GM23338 (cell line): ENCODE data around the gene TUFT1. TPM values are rescaled to one million over a fixed set of nuclear protein-coding genes. Genes with fewer than 3 reads are reported as not detected.

Experiments used
- ATAC-seq: fragments of 200-7000 bp; cut with Tn5 transposase; 3 replicates; pipeline ENCODE4 v1.9.1; 2020
- DNase-seq: peaks from one replicate; pipeline ENCODE4 v3.0.0-alpha.2; 2015; ENCODE audit warnings: low spot score
- H2AFZ ChIP-seq: fragments of 200-600 bp; sonication (generic); 2 replicates; pipeline ENCODE4 v1.8.0; 2016; ENCODE audit warnings: antibody characterized with exemption, mild to moderate bottlenecking, moderate library complexity
- H3F3A ChIP-seq: fragments of 200-600 bp; sonication (generic); replicated peaks from 2 replicates; pipeline ENCODE4 v1.8.0; 2017; ENCODE audit warnings: antibody characterized with exemption, mixed run types, low read depth
- H3K27ac ChIP-seq: fragments of 200-600 bp; sonication (generic); 2 replicates; pipeline ENCODE4 v1.6.1; 2016; ENCODE audit warnings: low read depth
- H3K27me3 ChIP-seq: fragments of 200-600 bp; sonication (generic); 2 replicates; pipeline ENCODE4 v1.8.0; 2016; ENCODE audit warnings: mild to moderate bottlenecking, mixed run types, moderate library complexity; ENCODE audit not compliant: insufficient read depth
- H3K36me3 ChIP-seq: fragments of 200-600 bp; sonication (generic); 2 replicates; pipeline ENCODE4 v1.8.0; 2016; ENCODE audit warnings: mild to moderate bottlenecking; ENCODE audit not compliant: insufficient read depth
- H3K4me1 ChIP-seq: fragments of 200-600 bp; sonication (generic); 2 replicates; pipeline ENCODE4 v1.8.0; 2016; ENCODE audit warnings: mild to moderate bottlenecking, moderate library complexity; ENCODE audit not compliant: insufficient read depth
- H3K4me2 ChIP-seq: fragments of 200-600 bp; sonication (generic); 2 replicates; pipeline ENCODE4 v1.7.1; 2017; ENCODE audit warnings: mixed run types
- H3K4me3 ChIP-seq: fragments of 200-600 bp; sonication (generic); 2 replicates; pipeline ENCODE4 v1.6.1; 2016; ENCODE audit warnings: mixed run types
- H3K79me2 ChIP-seq: fragments of 200-600 bp; sonication (generic); replicated peaks from 2 replicates; pipeline ENCODE4 v1.8.0; 2017; ENCODE audit warnings: mild to moderate bottlenecking; ENCODE audit not compliant: insufficient read depth
- H3K9me2 ChIP-seq: fragments of 200-600 bp; sonication (generic); 2 replicates; pipeline ENCODE4 v1.8.0; 2017; ENCODE audit not compliant: insufficient read depth
- H4K20me1 ChIP-seq: fragments of 200-600 bp; sonication (generic); replicated peaks from 2 replicates; pipeline ENCODE4 v1.8.0; 2017; ENCODE audit warnings: mild to moderate bottlenecking; ENCODE audit not compliant: insufficient read depth
- H3K27ac Mint-ChIP-seq: 2 replicates; pipeline ENCODE4 v1.8.0; 2020; ENCODE audit warnings: inconsistent platforms, mild to moderate bottlenecking, moderate library complexity, mixed read lengths
- H3K27me3 Mint-ChIP-seq: 3 replicates; pipeline ENCODE4 v1.8.0; 2022; ENCODE audit warnings: low read depth, mild to moderate bottlenecking, moderate library complexity, mixed read lengths, inconsistent platforms; ENCODE audit not compliant: insufficient read depth, poor library complexity
- H3K36me3 Mint-ChIP-seq: 3 replicates; pipeline ENCODE4 v1.8.0; 2021; ENCODE audit warnings: low read depth, mild to moderate bottlenecking, inconsistent platforms, moderate library complexity, mixed read lengths
- H3K4me1 Mint-ChIP-seq: 3 replicates; pipeline ENCODE4 v1.8.0; 2020; ENCODE audit warnings: mild to moderate bottlenecking, inconsistent platforms, mixed read lengths
- H3K4me3 Mint-ChIP-seq: 3 replicates; pipeline ENCODE4 v1.8.0; 2021; ENCODE audit warnings: moderate library complexity, mild to moderate bottlenecking, inconsistent platforms, mixed read lengths
- H3K9me3 Mint-ChIP-seq: 3 replicates; pipeline ENCODE4 v1.8.0; 2020; ENCODE audit warnings: moderate library complexity, mild to moderate bottlenecking, inconsistent platforms, mixed read lengths
- CREB1 ChIP-seq: fragments of 250-450 bp; sonication (Bioruptor Pico); IDR thresholded peaks from 2 replicates; pipeline ENCODE4 v1.5.0; 2020; ENCODE audit warnings: low read depth, mild to moderate bottlenecking, moderate library complexity
- EZH2phosphoT487 ChIP-seq: fragments of 200-600 bp; sonication (generic); IDR thresholded peaks from one replicate; pipeline ENCODE4 v1.8.1; 2018; ENCODE audit warnings: antibody characterized with exemption; ENCODE audit not compliant: unreplicated experiment
- NANOG ChIP-seq: IDR thresholded peaks from 2 replicates; pipeline ENCODE4 v1.6.1; 2016; ENCODE audit warnings: antibody characterized with exemption, borderline replicate concordance
- polyA plus RNA-seq: library from polyadenylated mRNA; unstranded; fragments of >200 nt; fragmentation: Nextera tagmentation; extraction: Ambion mirVana; gene quantifications from 2 replicates; pipeline ENCODE4 v1.2.1, GENCODE V29; 2016
- total RNA-seq: library from RNA; depleted of rRNA; stranded (reverse); fragments of >200 nt; shearing (Covaris generic); gene quantifications from 2 replicates; pipeline ENCODE4 v1.2.3, GENCODE V29; 2014
- TF ChIP-seq, protein P1 (sequence below): fragments of 250-450 bp; sonication (Bioruptor Pico); IDR thresholded peaks from 2 replicates; pipeline ENCODE4 v1.5.0; 2020; ENCODE audit warnings: mild to moderate bottlenecking, moderate library complexity

The TUFT1 gene
- total and polyA plus RNA-seq, 2 experiments from 2014 or later, result 6.0 to 11.9 TPM

DNA sequence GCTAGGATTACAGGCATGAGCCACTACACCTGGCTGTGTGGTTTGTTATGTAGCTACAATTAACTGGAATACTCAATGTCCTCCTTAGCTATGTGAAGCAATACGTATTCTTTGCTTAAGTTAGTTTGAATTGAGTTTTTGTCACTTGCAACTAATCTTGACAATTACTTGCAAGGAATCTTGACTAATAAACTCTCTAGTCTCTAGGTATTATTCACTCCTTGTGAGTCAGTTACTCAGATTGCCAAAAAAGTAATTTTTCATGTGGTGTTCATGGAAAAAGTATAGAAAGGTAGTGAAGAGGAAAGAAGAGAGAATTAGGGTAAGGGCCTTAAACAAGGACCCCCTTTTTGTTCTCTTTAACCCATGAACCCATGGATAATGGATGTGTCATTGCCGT lies 64.2 kb downstream of the TUFT1 start (continued):
- TF ChIP-seq, protein P1, sequence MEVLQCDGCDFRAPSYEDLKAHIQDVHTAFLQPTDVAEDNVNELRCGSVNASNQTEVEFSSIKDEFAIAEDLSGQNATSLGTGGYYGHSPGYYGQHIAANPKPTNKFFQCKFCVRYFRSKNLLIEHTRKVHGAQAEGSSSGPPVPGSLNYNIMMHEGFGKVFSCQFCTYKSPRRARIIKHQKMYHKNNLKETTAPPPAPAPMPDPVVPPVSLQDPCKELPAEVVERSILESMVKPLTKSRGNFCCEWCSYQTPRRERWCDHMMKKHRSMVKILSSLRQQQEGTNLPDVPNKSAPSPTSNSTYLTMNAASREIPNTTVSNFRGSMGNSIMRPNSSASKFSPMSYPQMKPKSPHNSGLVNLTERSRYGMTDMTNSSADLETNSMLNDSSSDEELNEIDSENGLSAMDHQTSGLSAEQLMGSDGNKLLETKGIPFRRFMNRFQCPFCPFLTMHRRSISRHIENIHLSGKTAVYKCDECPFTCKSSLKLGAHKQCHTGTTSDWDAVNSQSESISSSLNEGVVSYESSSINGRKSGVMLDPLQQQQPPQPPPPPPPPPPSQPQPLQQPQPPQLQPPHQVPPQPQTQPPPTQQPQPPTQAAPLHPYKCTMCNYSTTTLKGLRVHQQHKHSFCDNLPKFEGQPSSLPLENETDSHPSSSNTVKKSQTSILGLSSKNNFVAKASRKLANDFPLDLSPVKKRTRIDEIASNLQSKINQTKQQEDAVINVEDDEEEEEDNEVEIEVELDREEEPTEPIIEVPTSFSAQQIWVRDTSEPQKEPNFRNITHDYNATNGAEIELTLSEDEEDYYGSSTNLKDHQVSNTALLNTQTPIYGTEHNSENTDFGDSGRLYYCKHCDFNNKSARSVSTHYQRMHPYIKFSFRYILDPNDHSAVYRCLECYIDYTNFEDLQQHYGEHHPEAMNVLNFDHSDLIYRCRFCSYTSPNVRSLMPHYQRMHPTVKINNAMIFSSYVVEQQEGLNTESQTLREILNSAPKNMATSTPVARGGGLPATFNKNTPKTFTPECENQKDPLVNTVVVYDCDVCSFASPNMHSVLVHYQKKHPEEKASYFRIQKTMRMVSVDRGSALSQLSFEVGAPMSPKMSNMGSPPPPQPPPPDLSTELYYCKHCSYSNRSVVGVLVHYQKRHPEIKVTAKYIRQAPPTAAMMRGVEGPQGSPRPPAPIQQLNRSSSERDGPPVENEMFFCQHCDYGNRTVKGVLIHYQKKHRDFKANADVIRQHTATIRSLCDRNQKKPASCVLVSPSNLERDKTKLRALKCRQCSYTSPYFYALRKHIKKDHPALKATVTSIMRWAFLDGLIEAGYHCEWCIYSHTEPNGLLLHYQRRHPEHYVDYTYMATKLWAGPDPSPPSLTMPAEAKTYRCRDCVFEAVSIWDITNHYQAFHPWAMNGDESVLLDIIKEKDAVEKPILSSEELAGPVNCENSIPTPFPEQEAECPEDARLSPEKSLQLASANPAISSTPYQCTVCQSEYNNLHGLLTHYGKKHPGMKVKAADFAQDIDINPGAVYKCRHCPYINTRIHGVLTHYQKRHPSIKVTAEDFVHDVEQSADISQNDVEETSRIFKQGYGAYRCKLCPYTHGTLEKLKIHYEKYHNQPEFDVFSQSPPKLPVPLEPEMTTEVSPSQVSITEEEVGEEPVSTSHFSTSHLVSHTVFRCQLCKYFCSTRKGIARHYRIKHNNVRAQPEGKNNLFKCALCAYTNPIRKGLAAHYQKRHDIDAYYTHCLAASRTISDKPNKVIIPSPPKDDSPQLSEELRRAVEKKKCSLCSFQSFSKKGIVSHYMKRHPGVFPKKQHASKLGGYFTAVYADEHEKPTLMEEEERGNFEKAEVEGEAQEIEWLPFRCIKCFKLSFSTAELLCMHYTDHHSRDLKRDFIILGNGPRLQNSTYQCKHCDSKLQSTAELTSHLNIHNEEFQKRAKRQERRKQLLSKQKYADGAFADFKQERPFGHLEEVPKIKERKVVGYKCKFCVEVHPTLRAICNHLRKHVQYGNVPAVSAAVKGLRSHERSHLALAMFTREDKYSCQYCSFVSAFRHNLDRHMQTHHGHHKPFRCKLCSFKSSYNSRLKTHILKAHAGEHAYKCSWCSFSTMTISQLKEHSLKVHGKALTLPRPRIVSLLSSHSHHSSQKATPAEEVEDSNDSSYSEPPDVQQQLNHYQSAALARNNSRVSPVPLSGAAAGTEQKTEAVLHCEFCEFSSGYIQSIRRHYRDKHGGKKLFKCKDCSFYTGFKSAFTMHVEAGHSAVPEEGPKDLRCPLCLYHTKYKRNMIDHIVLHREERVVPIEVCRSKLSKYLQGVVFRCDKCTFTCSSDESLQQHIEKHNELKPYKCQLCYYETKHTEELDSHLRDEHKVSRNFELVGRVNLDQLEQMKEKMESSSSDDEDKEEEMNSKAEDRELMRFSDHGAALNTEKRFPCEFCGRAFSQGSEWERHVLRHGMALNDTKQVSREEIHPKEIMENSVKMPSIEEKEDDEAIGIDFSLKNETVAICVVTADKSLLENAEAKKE (CRISPR knock-in tag), result no peak
- TF ChIP-seq NANOG, result no peak

DNA sequence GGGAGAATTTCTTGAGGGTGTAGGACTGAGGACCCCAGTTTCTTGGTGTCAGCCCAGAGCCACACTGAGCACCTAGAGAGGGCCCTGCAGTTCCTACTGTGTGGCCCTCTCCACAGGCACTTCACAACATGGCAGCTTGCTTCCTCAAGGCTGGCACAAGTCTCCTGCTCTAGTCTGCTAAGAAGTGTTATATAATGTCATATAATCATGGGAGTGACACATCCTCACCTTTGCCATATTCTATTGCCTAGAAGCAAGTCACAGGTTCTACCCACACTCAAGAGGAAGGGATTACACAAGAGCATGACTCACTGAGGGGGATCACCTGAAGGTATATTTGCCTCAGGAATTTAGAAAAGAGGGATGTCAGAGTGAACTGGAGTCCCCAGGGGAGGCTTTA lies 66.3 kb downstream of the TUFT1 start:
- no peak overlapping the region for H3K4me2 ChIP-seq
- no peak overlapping the region for H2AFZ ChIP-seq
- H3K27me3 ChIP-seq, result no peaks in the 10 kb centered on the region
- H3K4me1 ChIP-seq, result no peaks in the 10 kb centered on the region
- Mint-ChIP-seq H3K4me3 (no peak overlapping the region), H3K27ac (no peak overlapping the region), H3K36me3 (no peaks in the 10 kb centered on the region), H3K9me3 (peaks cover 8% of the 10 kb centered on the region; the same call in 2 of the 3 replicates), H3K4me1 (peaks cover 3% of the 10 kb centered on the region; the same call in 1 of the 3 replicates), H3K27me3 (peaks cover 4% of the 10 kb centered on the region)
- H3F3A ChIP-seq, result no peaks in the 10 kb centered on the region
- H3K27ac ChIP-seq, result no peak overlapping the region
- no peaks in the 10 kb centered on the region for H4K20me1 ChIP-seq
- H3K79me2 ChIP-seq, result no peaks in the 10 kb centered on the region
- no peaks in the 10 kb centered on the region for H3K9me2 ChIP-seq
- DNase-seq (no peak), ATAC-seq (no peak)
- TF ChIP-seq CREB1 (CRISPR knock-in tag) (no peak), EZH2phosphoT487 (no peak)
- TF ChIP-seq, protein P1 (CRISPR knock-in tag), result no peak
- H3K36me3 ChIP-seq, result no peaks in the 10 kb centered on the region
- no peak overlapping the region for H3K4me3 ChIP-seq
